Neural progenitor cell (in vitro differentiated cells): Measurements from ENCODE around the gene CCDC174.

ENCODE experiments used
- CTCF ChIP-seq: fragments of 200-600 bp; sonication (generic); IDR thresholded peaks from 2 replicates; pipeline ENCODE4 v1.5.1; 2017; ENCODE audit warnings: antibody characterized with exemption, mild to moderate bottlenecking
- EZH2phosphoT487 ChIP-seq: fragments of 200-600 bp; sonication (generic); IDR thresholded peaks from 2 replicates; pipeline ENCODE4 v1.6.1; 2017; ENCODE audit warnings: antibody characterized with exemption

- TF ChIP-seq CTCF (no peak), EZH2phosphoT487 (no peak)
These were observed 51.7 kb downstream of the CCDC174 start for GRCh38 chr3:14703128-14703750.
